Loucy (cell line): Measurements from ENCODE around the gene ZFPM1.

Experiments
- H2AFZ ChIP-seq: fragments of 200-600 bp; sonication (generic); 2 replicates; pipeline ENCODE4 v1.6.0; 2016; ENCODE audit warnings: antibody characterized with exemption, mild to moderate bottlenecking, low read length, moderate library complexity
- H3F3A ChIP-seq: fragments of 200-600 bp; 2 replicates; pipeline ENCODE4 v1.6.0; 2016; ENCODE audit warnings: antibody characterized with exemption, low read depth, mild to moderate bottlenecking
- H3K27me3 ChIP-seq: fragments of 200-600 bp; sonication (generic); 2 replicates; pipeline ENCODE4 v1.6.1; 2014; ENCODE audit warnings: low read length, mild to moderate bottlenecking; ENCODE audit not compliant: insufficient read depth, poor library complexity, severe bottlenecking
- H3K36me3 ChIP-seq: fragments of 200-600 bp; sonication (generic); 2 replicates; pipeline ENCODE4 v1.6.1; 2016; ENCODE audit warnings: low read length; ENCODE audit not compliant: insufficient read depth
- H3K4me1 ChIP-seq: fragments of 200-600 bp; sonication (generic); 2 replicates; pipeline ENCODE4 v1.5.1; 2014; ENCODE audit warnings: low read length, mild to moderate bottlenecking; ENCODE audit not compliant: insufficient read depth, poor library complexity, severe bottlenecking
- H3K4me2 ChIP-seq: fragments of 200-600 bp; sonication (generic); 2 replicates; pipeline ENCODE4 v1.6.0; 2014; ENCODE audit warnings: antibody characterized with exemption, low read length, low read depth, mild to moderate bottlenecking; ENCODE audit not compliant: poor library complexity, severe bottlenecking
- H3K4me3 ChIP-seq: fragments of 200-600 bp; sonication (generic); 2 replicates; pipeline ENCODE4 v1.5.1; 2014; ENCODE audit warnings: low read length, mild to moderate bottlenecking, mixed read lengths; ENCODE audit not compliant: poor library complexity, severe bottlenecking
- H3K79me2 ChIP-seq: fragments of 200-600 bp; sonication (generic); 2 replicates; pipeline ENCODE4 v1.6.1; 2014; ENCODE audit warnings: low read length; ENCODE audit not compliant: insufficient read depth
- H3K9ac ChIP-seq: fragments of 200-600 bp; sonication (generic); 2 replicates; pipeline ENCODE4 v1.6.0; 2014; ENCODE audit warnings: mild to moderate bottlenecking, low read depth, low read length, moderate library complexity; ENCODE audit not compliant: poor library complexity, severe bottlenecking
- H3K9me2 ChIP-seq: fragments of 200-600 bp; sonication (generic); replicated peaks from 2 replicates; pipeline ENCODE4 v1.6.1; 2016; ENCODE audit warnings: low read depth, low read length, mixed read lengths
- H3K9me3 ChIP-seq: fragments of 200-600 bp; sonication (generic); 2 replicates; pipeline ENCODE4 v1.6.1; 2014; ENCODE audit warnings: mild to moderate bottlenecking, antibody characterized with exemption, low read length, low read depth; ENCODE audit not compliant: insufficient read depth
- H4K20me1 ChIP-seq: fragments of 200-600 bp; sonication (generic); 2 replicates; pipeline ENCODE4 v1.6.0; 2014; ENCODE audit warnings: antibody characterized with exemption, low read length, mild to moderate bottlenecking; ENCODE audit not compliant: insufficient read depth, poor library complexity, severe bottlenecking
- EZH2phosphoT487 ChIP-seq: fragments of 200-600 bp; IDR thresholded peaks from 2 replicates; pipeline ENCODE4 v1.6.1; 2018; ENCODE audit warnings: antibody characterized with exemption, mild to moderate bottlenecking, moderate library complexity, borderline replicate concordance
- TF ChIP-seq, protein P1 (sequence below): fragments of 200-600 bp; sonication (generic); conservative IDR thresholded peaks from 2 replicates; pipeline ENCODE4 v1.5.1; 2014; ENCODE audit warnings: mild to moderate bottlenecking, antibody characterized with exemption, low read length

The ZFPM1 gene

DNA sequence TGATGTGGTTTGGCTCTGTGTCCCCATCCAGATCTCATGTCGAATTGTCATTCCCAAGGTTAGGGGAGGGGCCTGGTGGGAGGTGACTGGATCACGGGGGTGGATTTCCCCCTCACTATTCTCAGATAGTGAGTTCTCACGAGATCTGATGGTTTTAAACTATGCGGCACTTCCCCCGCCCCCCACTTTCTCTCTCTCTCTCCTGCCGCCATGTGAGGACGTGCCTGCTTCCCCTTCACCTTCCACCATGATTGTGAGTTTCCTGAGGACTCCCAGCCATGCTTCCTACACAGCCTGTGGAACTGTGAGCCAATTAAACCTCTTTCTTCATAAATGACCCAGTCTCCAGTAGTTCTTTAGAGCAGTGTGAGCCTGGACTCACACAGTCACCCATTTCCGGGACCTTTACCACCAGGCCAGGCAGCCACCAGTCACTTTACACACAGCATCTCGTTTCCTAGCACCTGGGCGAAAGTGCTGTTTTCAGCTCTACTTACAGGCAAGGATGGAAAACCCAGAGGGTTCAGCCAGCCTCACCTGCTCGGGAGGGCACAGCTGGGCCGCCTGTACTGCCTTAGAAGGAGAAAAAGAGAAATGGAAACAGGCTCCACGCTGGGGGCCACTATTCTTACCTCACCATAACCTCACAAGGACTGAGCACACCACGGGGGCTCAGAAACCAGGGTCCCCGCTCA lies 103.4 kb downstream of the ZFPM1 start:
- no peaks in the 10 kb centered on the region for H3F3A ChIP-seq
- H3K36me3 ChIP-seq: no peaks in the 10 kb centered on the region
- H3K9me2 ChIP-seq: no peaks in the 10 kb centered on the region
- H3K9ac ChIP-seq: no peak overlapping the region
- H3K4me1 ChIP-seq: peaks cover 11% of the 10 kb centered on the region
- no peak overlapping the region for H3K4me3 ChIP-seq
- no peak overlapping the region for H2AFZ ChIP-seq
- no peaks in the 10 kb centered on the region for H4K20me1 ChIP-seq
- H3K27me3 ChIP-seq: no peaks in the 10 kb centered on the region
- H3K9me3 ChIP-seq: no peaks in the 10 kb centered on the region
- no peaks in the 10 kb centered on the region for H3K79me2 ChIP-seq
- H3K4me2 ChIP-seq: no peak overlapping the region
- TF ChIP-seq, protein P1, sequence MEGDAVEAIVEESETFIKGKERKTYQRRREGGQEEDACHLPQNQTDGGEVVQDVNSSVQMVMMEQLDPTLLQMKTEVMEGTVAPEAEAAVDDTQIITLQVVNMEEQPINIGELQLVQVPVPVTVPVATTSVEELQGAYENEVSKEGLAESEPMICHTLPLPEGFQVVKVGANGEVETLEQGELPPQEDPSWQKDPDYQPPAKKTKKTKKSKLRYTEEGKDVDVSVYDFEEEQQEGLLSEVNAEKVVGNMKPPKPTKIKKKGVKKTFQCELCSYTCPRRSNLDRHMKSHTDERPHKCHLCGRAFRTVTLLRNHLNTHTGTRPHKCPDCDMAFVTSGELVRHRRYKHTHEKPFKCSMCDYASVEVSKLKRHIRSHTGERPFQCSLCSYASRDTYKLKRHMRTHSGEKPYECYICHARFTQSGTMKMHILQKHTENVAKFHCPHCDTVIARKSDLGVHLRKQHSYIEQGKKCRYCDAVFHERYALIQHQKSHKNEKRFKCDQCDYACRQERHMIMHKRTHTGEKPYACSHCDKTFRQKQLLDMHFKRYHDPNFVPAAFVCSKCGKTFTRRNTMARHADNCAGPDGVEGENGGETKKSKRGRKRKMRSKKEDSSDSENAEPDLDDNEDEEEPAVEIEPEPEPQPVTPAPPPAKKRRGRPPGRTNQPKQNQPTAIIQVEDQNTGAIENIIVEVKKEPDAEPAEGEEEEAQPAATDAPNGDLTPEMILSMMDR: no peak
- TF ChIP-seq EZH2phosphoT487: no peak

DNA sequence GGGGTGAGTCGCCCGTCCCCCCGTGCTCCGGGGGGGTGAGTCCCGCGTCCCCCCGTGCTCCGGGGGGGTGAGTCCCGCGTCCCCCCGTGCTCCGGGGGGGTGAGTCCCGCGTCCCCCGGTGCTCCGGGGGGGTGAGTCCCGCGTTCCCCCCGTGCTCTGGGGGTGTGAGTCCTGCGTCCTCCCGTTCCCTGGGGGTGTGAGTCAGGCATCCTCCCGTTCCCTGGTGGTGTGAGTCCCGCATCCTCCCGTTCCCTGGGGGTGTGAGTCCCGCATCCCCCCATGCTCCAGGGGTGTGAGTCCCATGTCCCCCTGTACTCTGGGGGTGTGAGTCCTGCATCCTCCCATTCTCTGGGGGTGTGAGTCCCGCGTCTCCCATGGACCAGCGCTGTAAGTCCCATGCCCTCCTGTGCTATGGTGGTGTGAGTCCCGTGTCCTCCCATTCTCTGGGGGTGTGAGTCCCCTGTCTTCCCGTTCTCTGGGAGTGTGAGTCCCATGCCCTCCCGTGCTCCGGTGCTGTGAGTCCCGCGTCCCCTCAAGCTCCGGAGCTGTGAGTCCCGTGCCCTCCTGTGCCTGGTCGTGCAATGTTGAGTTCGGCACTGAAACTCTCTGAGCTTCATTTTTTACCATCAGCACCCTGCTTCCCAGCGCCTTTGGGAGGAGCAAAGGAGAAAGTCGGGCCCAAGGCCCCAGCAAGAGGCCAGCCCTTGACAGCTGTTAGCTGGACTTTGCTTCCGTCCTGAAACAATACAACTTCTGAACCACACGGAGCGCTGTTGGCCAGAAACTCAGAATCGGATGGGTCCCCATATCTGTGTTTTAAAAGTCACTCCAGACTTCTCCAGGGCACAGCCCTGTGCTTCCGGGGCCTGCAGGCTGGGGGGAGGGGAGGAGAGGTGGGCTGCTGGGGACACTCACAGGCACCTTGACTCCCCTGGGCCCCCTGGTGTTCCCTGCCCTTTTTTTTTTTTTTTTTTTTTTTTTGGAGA lies 105.7 kb downstream of the ZFPM1 start:
- Histone ChIP-seq H3K79me2 (no peaks in the 10 kb centered on the region), H3K4me3 (no peak overlapping the region), H3K9me2 (no peaks in the 10 kb centered on the region), H3K4me2 (no peak overlapping the region), H3K27me3 (no peaks in the 10 kb centered on the region), H2AFZ (no peak overlapping the region), H3K36me3 (no peaks in the 10 kb centered on the region), H3K4me1 (no peaks in the 10 kb centered on the region), H3K9me3 (no peaks in the 10 kb centered on the region), H3K9ac (no peak overlapping the region), H3F3A (no peaks in the 10 kb centered on the region), H4K20me1 (no peaks in the 10 kb centered on the region)
- no peak for TF ChIP-seq EZH2phosphoT487
- TF ChIP-seq, protein P1: peak; percentile 30

DNA sequence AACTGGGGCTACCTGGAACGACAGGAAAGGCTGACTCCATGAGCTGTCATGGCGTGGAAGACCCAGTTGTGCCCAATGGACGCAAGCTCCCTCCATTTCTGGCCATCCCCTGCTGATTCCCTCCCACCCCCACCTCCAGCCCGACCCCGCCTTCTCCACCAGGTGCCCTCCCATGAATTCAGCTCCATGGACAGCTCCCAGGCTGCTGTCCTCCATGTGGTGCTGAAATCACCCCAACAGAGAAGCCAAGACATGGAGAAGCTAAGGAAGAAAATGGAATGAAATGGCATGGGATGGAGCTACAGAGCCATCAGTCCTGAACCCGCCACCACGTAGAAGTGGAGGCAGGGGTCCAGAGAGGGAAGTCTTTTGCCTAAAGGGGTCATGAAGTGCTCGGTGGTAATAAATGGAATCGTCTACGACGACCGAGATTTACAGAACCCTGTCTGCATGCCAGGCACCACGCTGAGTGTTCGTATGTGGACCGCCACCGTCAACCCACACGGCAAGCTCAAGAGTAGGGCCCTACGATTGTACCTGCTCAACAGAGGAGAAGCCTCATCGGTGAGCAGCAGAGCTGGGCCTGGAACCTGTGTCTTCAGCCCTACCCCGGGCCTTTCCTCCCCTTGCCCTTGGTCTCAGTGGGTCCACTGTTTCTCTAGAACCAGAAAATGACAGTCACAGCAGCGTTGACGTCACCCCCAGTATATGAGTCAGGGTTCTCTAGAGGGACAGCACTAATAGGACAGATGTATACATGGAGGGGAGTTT lies 107.8 kb downstream of the ZFPM1 start:
- no peak overlapping the region for H3K4me3 ChIP-seq
- H3K9ac ChIP-seq: no peak overlapping the region
- H3K4me1 ChIP-seq: no peaks in the 10 kb centered on the region
- no peaks in the 10 kb centered on the region for H3K36me3 ChIP-seq
- no peaks in the 10 kb centered on the region for H3K9me3 ChIP-seq
- no peaks in the 10 kb centered on the region for H3K9me2 ChIP-seq
- no peak overlapping the region for H2AFZ ChIP-seq
- H3K4me2 ChIP-seq: no peak overlapping the region
- H3K27me3 ChIP-seq: no peaks in the 10 kb centered on the region
- no peaks in the 10 kb centered on the region for H3K79me2 ChIP-seq
- no peaks in the 10 kb centered on the region for H3F3A ChIP-seq
- TF ChIP-seq EZH2phosphoT487: no peak
- TF ChIP-seq, protein P1: no peak
- no peaks in the 10 kb centered on the region for H4K20me1 ChIP-seq
